H9 (cell line): Measurements from ENCODE around the gene ERC2. TPM values are rescaled to one million over a fixed set of nuclear protein-coding genes. Genes with fewer than 3 reads are reported as not detected.

Source experiments
- DNase-seq: peaks from one replicate; pipeline ENCODE4 v3.0.0-alpha.2; 2017
- H2AFZ ChIP-seq: one replicate; pipeline ENCODE4 v1.6.1; 2013; ENCODE audit warnings: mild to moderate bottlenecking, low read length, control low read depth, moderate library complexity
- H2AK5ac ChIP-seq: 2 replicates; pipeline ENCODE4 v1.6.1; 2013; ENCODE audit warnings: low read length, control low read depth, mixed read lengths; ENCODE audit not compliant: insufficient read length
- H2BK120ac ChIP-seq: one replicate; pipeline ENCODE4 v1.6.1; 2013; ENCODE audit warnings: low read depth, mild to moderate bottlenecking, low read length, control low read depth, inconsistent platforms; ENCODE audit not compliant: poor library complexity, severe bottlenecking
- H2BK12ac ChIP-seq: 2 replicates; pipeline ENCODE4 v1.6.1; 2013; ENCODE audit warnings: low read length, control low read depth, mixed read lengths, low read depth; ENCODE audit not compliant: insufficient read length
- H2BK15ac ChIP-seq: 2 replicates; pipeline ENCODE4 v1.6.1; 2013; ENCODE audit warnings: low read depth, low read length, control low read depth
- H2BK20ac ChIP-seq: one replicate; pipeline ENCODE4 v1.6.1; 2013; ENCODE audit warnings: low read depth, mild to moderate bottlenecking, low read length, control low read depth, inconsistent platforms; ENCODE audit not compliant: poor library complexity, severe bottlenecking
- H2BK5ac ChIP-seq: 2 replicates; pipeline ENCODE4 v1.6.1; 2013; ENCODE audit warnings: low read length, control low read depth, mixed read lengths; ENCODE audit not compliant: insufficient read length
- H3K14ac ChIP-seq: 2 replicates; pipeline ENCODE4 v1.6.1; 2013; ENCODE audit warnings: low read length, control low read depth; ENCODE audit not compliant: insufficient read depth
- H3K18ac ChIP-seq: 2 replicates; pipeline ENCODE4 v1.6.1; 2013; ENCODE audit warnings: low read depth, mild to moderate bottlenecking, mixed read lengths, low read length, control low read depth; ENCODE audit not compliant: insufficient read length
- H3K23ac ChIP-seq: 2 replicates; pipeline ENCODE4 v1.6.1; 2013; ENCODE audit warnings: low read length, control low read depth, mixed read lengths, low read depth; ENCODE audit not compliant: insufficient read length
- H3K23me2 ChIP-seq: 2 replicates; pipeline ENCODE4 v1.6.1; 2013; ENCODE audit warnings: low read depth, mild to moderate bottlenecking, mixed read lengths, low read length, control low read depth; ENCODE audit not compliant: insufficient read length, poor library complexity, severe bottlenecking
- H3K27ac ChIP-seq: 2 replicates; pipeline ENCODE4 v1.5.1; 2013; ENCODE audit warnings: low read length, control low read depth, mixed read lengths, low read depth; ENCODE audit not compliant: insufficient read length
- H3K27me3 ChIP-seq: 2 replicates; pipeline ENCODE4 v1.6.1; 2013; ENCODE audit warnings: low read length, control low read depth, inconsistent platforms; ENCODE audit not compliant: insufficient read depth
- H3K4ac ChIP-seq: 2 replicates; pipeline ENCODE4 v1.6.1; 2013; ENCODE audit warnings: low read depth, mild to moderate bottlenecking, control low read depth, inconsistent platforms, low read length, moderate library complexity
- H3K4me1 ChIP-seq: 2 replicates; pipeline ENCODE4 v1.6.1; 2013; ENCODE audit warnings: low read length, control low read depth, inconsistent platforms; ENCODE audit not compliant: insufficient read depth
- H3K4me2 ChIP-seq: 2 replicates; pipeline ENCODE4 v1.6.1; 2013; ENCODE audit warnings: low read length, control low read depth, mixed read lengths; ENCODE audit not compliant: insufficient read length, insufficient read depth
- H3K56ac ChIP-seq: 2 replicates; pipeline ENCODE4 v1.6.1; 2013; ENCODE audit warnings: low read depth, mild to moderate bottlenecking, mixed read lengths, low read length, control low read depth; ENCODE audit not compliant: insufficient read length
- H3K79me1 ChIP-seq: 2 replicates; pipeline ENCODE4 v1.6.1; 2013; ENCODE audit warnings: low read depth, mild to moderate bottlenecking, moderate library complexity, low read length, control low read depth, inconsistent platforms; ENCODE audit not compliant: insufficient read depth, poor library complexity, severe bottlenecking
- H3K79me2 ChIP-seq: 2 replicates; pipeline ENCODE4 v1.6.1; 2013; ENCODE audit warnings: low read length, control low read depth, inconsistent platforms; ENCODE audit not compliant: insufficient read depth
- H3K9ac ChIP-seq: 2 replicates; pipeline ENCODE4 v1.6.1; 2013; ENCODE audit warnings: low read length, control low read depth, mixed read lengths; ENCODE audit not compliant: insufficient read length; ENCODE audit errors: extremely low read depth
- H3K9me3 ChIP-seq: one replicate; pipeline ENCODE4 v1.6.1; 2013; ENCODE audit warnings: low read depth, low read length, inconsistent platforms; ENCODE audit not compliant: control insufficient read depth
- H3T11ph ChIP-seq: one replicate; pipeline ENCODE4 v1.6.1; 2013; ENCODE audit warnings: mild to moderate bottlenecking, low read length, control low read depth, inconsistent platforms
- H4K20me1 ChIP-seq: one replicate; pipeline ENCODE4 v1.6.1; 2013; ENCODE audit not compliant: control insufficient read depth, insufficient read length, insufficient read depth
- H4K5ac ChIP-seq: 2 replicates; pipeline ENCODE4 v1.6.1; 2013; ENCODE audit warnings: low read depth, mild to moderate bottlenecking, mixed read lengths, low read length, control low read depth; ENCODE audit not compliant: insufficient read length
- H4K8ac ChIP-seq: replicated peaks from 2 replicates; pipeline ENCODE4 v1.6.1; 2013; ENCODE audit warnings: low read length, control low read depth, mixed read lengths, low read depth; ENCODE audit not compliant: insufficient read length
- H4K91ac ChIP-seq: 2 replicates; pipeline ENCODE4 v1.6.1; 2013; ENCODE audit warnings: low read depth, mild to moderate bottlenecking, moderate library complexity, mixed read lengths, low read length, control low read depth; ENCODE audit not compliant: insufficient read length
- H3K27ac Mint-ChIP-seq, 3 experiments: 2 replicates in 2 of 3; 3 replicates in 1 of 3; pipeline ENCODE4 v1.8.0; 2020 to 2021; ENCODE audit warnings: mixed read lengths in 3 of 3, mild to moderate bottlenecking in 1 of 3, moderate library complexity in 1 of 3
- H3K27me3 Mint-ChIP-seq: 2 replicates; pipeline ENCODE4 v1.8.0; 2021; ENCODE audit warnings: low read depth, mild to moderate bottlenecking, moderate library complexity, mixed read lengths
- H3K36me3 Mint-ChIP-seq, 3 experiments: 2 replicates in 2 of 3; 3 replicates in 1 of 3; pipeline ENCODE4 v1.8.0; 2020 to 2021; ENCODE audit warnings: low read depth in 3 of 3, mixed read lengths in 3 of 3; ENCODE audit not compliant: insufficient read depth in 1 of 3
- H3K4me1 Mint-ChIP-seq, 2 experiments: 2 replicates each; pipeline ENCODE4 v1.8.0; 2020; ENCODE audit warnings: mixed read lengths in 2 of 2
- H3K4me3 Mint-ChIP-seq, 2 experiments: 2 replicates in 1 of 2; 3 replicates in 1 of 2; pipeline ENCODE4 v1.8.0; 2020 to 2021; ENCODE audit warnings: mild to moderate bottlenecking in 2 of 2, mixed read lengths in 2 of 2, moderate library complexity in 1 of 2
- H3K9me3 Mint-ChIP-seq, 2 experiments: 2 replicates in 1 of 2; 3 replicates in 1 of 2; pipeline ENCODE4 v1.8.0; 2020; ENCODE audit warnings: mild to moderate bottlenecking in 2 of 2, mixed read lengths in 2 of 2, moderate library complexity in 1 of 2
- WGBS: extraction: QIAGEN DNeasy Blood & Tissue Kit; methylation state at CpG from one replicate; pipeline ENCODE4 v1.1.7; 2013; ENCODE audit warnings: missing lambda C conversion rate, low lambda C conversion rate, mixed read lengths; ENCODE audit not compliant: insufficient read length; ENCODE audit errors: extremely low coverage; 5-methylcytosine and 5-hydroxymethylcytosine counted together
- total RNA-seq: library from RNA; stranded (reverse); gene quantifications from 2 replicates; pipeline ENCODE4 v1.2.1, GENCODE V29; 2021
- TF ChIP-seq, protein P1 (sequence below): fragments of 200-600 bp; sonication (generic); conservative IDR thresholded peaks from 3 replicates; pipeline ENCODE4 v1.8.0; 2021; ENCODE audit warnings: antibody characterized with exemption, mild to moderate bottlenecking

Gene ERC2
- total RNA-seq, 1 experiment from 2014 or later, result 15.4 TPM

DNA sequence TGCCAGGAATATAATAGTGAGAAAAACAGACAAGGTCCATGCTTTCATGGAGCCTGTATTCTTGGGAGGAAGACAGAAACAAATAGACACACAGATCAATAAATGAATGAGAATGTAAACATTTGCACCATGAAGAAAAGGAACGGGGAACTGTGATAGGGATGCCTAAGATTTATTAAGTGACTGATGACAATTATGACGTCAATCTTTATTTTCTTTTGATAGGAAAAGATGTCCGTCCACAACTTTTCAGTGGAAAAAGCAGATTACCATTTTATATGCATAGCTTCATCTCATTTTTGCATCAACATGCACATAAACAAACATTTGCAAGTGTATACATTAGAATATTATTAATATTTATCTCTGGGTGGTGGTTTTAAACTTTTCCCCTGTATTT is 953.3 kb downstream of the ERC2 start:
- H2BK15ac ChIP-seq, result no peak overlapping the region
- H2AFZ ChIP-seq, result no peak overlapping the region
- Mint-ChIP-seq H3K4me1 (peaks cover 50 to 64% of the 10 kb centered on the region in 2 experiments), H3K9me3 (no peaks in the 10 kb centered on the region), H3K36me3 (no peaks in the 10 kb centered on the region), H3K4me3 (no peak overlapping the region), H3K27me3 (peaks cover 2% of the 10 kb centered on the region; the same call in 1 of the 2 replicates), H3K27ac (no peak overlapping the region)
- H2BK5ac ChIP-seq, result no peak overlapping the region
- WGBS, result no CpG with 5 or more reads among the region's 3 CpGs
- H4K5ac ChIP-seq, result no peak overlapping the region
- no peak overlapping the region for H3T11ph ChIP-seq
- peaks cover 7% of the 10 kb centered on the region for H3K4me1 ChIP-seq
- no peaks in the 10 kb centered on the region for H3K9me3 ChIP-seq
- H2BK120ac ChIP-seq, result no peak overlapping the region
- H4K91ac ChIP-seq, result no peak overlapping the region
- no peaks in the 10 kb centered on the region for H3K79me1 ChIP-seq
- no peak for DNase-seq
- H2BK12ac ChIP-seq, result no peak overlapping the region
- H3K4me2 ChIP-seq, result no peak overlapping the region
- no peaks in the 10 kb centered on the region for H3K27me3 ChIP-seq
- H2BK20ac ChIP-seq, result no peak overlapping the region
- H3K4ac ChIP-seq, result no peak overlapping the region
- H4K8ac ChIP-seq, result no peak overlapping the region
- no peaks in the 10 kb centered on the region for H4K20me1 ChIP-seq
- H3K23me2 ChIP-seq, result no peaks in the 10 kb centered on the region
- no peak overlapping the region for H3K27ac ChIP-seq
- H3K56ac ChIP-seq, result no peak overlapping the region
- H3K18ac ChIP-seq, result no peak overlapping the region
- no peak overlapping the region for H2AK5ac ChIP-seq
- no peaks in the 10 kb centered on the region for H3K79me2 ChIP-seq
- no peak overlapping the region for H3K14ac ChIP-seq
- TF ChIP-seq, protein P1, sequence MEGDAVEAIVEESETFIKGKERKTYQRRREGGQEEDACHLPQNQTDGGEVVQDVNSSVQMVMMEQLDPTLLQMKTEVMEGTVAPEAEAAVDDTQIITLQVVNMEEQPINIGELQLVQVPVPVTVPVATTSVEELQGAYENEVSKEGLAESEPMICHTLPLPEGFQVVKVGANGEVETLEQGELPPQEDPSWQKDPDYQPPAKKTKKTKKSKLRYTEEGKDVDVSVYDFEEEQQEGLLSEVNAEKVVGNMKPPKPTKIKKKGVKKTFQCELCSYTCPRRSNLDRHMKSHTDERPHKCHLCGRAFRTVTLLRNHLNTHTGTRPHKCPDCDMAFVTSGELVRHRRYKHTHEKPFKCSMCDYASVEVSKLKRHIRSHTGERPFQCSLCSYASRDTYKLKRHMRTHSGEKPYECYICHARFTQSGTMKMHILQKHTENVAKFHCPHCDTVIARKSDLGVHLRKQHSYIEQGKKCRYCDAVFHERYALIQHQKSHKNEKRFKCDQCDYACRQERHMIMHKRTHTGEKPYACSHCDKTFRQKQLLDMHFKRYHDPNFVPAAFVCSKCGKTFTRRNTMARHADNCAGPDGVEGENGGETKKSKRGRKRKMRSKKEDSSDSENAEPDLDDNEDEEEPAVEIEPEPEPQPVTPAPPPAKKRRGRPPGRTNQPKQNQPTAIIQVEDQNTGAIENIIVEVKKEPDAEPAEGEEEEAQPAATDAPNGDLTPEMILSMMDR, result no peak
- no peak overlapping the region for H3K23ac ChIP-seq
- H3K9ac ChIP-seq, result no peak overlapping the region
